NOMO-1 treated with DMSO at 0.1 percent for 48 hours (cell line): ENCODE data around the gene GOSR1.
"Not testable (repeated sequence)": the region's sequence is repeated elsewhere in the genome, so short reads cannot be mapped to it uniquely, and the experiment has no call there.

Experiments used
- DNase-seq: peaks from one replicate; lab custom pipeline; 2025; ENCODE audit not compliant: unreplicated experiment; lab: John Stamatoyannopoulos, UW

GOSR1 gene

DNA sequence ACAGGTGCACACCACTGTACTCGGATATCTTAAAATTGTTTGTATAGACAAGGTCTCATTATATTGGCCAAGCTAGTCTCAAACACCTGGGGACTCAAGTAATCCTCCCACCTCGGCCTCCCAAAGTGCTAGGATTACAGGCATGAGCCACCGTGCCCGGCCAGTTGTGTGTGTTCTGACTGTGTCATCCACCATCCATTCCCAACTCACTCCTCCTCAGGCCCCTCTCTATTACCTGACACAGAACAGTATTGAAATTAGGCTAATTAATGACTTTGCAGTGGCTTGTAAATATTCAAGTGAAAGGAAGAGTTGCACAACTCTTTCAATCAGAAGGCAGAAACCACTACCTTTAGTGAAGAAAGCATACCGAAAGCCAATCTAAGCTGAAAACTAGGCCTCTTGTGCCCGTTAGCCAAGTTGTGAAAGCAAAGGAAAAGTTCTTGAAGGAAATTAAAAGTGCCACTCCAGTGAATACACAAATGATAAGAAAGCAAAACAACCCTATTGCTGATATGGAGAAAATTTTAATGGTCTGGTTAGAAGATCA is 28.7 kb downstream of the GOSR1 start:
- no peak for DNase-seq

- DNase-seq, result no peak
Measured at GRCh38 chr17:30506481-30506880, 29.3 kb downstream of the GOSR1 start.

DNA sequence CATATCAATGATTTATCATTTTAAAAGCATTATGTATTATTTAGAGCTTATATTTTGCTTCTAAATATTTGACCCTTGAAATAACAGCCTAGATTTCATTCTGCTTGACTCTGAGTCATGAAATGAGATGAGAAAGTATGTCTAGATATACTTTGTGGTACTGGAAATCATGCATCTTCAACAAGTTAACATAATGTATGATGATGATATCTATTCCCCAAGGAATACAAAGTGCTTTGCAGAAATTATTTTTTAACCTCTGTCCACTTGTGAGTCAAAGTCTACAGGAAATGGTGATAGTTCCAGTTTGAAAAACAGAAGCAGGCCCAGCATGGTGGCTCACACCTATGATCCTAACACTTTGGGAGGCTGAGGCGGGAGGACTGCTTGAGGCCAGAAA is 36.1 kb downstream of the GOSR1 start:
- no peak for DNase-seq

- DNase-seq, result no peak
Measured at GRCh38 chr17:30514895-30515596, 37.8 kb downstream of the GOSR1 start.

DNA sequence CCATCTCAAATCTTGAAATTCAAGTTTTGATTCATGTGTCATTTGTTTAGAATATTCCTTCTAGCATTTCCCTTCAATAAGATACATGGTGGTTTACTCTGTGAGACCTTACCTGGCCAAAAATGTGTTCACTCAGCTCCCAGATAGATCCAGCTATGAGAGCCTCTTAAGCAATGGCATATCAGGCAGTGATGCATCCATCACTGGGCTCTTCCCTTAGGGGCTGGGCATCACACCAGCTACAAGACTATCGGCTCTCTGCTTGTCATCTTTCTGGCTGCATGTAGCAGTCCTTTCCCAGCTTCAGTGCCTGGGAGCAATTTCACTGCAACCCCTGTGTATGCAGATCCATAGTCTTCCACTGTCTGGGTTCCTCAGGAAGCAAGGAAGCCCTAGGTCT is 40.6 kb downstream of the GOSR1 start:
- no peak for DNase-seq

DNA sequence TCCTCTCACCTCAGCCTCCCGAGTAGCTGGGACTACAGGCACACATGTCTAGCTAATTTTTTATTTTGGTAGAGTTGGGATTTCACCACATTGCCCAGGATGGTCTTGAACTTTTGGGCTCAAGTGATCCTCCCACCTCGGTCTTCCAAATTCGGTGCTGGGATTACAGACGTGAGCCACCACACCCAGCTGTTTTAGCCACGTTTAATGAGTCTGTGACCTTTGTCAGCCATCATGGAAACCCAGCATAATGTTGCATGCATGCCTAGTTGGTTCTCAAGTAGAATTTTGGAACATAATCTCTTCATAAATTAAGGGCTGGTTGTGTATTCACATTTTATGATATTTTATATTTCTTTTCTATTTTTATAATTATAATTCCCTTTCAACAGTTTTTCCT is 42.0 kb downstream of the GOSR1 start:
- no peak for DNase-seq

DNA sequence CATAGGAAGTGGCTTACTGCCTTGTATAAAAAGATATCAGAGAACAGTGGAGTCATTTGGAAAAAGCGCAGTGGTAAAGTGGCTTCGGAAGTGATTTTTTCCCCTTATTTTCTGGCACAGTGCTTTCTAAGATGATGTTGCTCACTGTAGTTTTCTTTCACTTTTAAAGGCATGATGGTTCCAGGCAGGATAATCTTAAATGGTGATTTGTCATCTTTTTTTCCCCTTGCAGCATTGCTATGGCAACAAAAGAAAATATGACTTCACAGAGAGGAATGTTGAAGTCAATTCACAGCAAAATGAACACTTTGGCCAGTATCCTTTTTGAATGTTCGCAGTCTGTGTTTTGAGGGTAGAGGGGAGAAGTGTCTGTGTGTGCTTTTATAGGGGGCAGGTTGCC is 42.5 kb downstream of the GOSR1 start:
- DNase-seq, result no peak

DNA sequence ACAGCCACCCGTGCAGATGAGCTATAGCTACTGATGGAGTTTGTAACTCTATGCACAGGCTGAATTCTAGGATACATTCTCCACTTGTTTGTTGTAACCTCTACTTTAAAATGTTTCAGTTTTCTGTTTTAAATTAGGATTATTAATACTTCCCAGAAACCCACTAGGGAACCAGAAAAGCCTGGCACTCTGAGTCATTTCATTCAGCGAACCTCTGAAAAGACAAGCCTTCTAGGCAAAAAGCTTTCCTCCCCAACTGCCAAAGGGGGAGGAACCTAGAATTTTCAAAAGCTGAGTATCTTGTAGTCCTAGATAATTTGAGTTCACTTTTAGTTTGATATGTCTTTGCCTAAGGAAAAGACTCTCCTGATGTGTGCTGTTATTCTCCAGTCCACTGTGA is 43.2 kb downstream of the GOSR1 start:
- no peak for DNase-seq

- no peak for DNase-seq
Measured at GRCh38 chr17:30520882-30521281, 43.7 kb downstream of the GOSR1 start.

DNA sequence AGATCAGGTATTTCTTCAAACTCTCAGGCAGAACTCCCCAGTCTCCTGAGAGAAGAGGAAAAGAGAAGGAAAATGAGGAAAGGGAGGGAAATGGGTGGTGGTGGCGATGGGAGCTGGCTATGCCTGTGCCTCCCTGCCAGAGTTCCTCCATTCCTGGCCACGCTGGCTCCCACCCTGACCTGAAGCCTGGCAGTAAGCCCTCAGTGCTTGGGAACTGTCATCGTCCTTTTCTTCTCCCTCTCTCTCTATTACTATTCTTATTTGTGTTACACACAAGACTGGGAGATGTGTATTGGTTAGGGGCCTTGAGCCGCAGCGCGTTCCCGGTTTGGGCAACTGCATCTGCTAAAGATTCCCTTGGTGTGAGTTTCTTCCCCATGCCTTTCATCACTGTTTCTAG is 44.6 kb downstream of the GOSR1 start:
- no peak for DNase-seq

DNA sequence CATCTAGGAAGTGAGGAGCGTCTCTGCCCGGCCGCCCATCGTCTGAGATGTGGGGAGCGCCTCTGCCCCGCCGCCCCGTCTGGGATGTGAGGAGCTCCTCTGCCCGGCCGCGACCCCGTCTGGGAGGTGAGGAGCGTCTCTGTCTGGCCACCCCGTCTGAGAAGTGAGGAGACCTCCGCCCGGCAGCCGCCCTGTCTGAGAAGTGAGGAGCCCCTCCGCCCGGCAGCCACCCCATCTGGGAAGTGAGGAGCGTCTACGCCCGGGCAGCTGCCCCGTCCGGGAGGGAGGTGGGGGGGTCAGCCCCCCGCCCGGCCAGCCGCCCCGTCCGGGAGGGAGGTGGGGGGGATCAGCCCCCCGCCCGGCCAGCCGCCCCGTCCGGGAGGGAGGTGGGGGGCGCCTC is 46.0 kb downstream of the GOSR1 start:
- not testable (repeated sequence) for DNase-seq

DNA sequence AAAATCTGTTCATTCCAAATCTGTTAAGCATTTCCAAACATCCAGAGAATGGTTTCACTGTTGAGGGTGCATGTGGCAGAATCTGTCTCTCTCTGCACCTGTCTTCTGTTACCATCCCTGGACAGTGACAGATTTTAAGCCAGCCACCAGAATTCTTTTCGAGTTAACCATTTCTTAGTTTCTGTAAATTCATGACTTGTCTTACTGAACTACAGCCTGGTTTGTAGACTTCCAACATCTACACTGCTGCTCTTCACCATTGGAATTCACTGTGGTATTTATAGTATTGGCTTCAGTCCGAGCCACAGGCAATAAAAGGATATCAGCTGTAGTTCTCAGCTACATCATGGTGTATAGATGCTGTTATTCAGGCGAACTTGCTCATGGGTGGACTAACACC is 47.6 kb downstream of the GOSR1 start:
- no peak for DNase-seq

- DNase-seq, result no peak
Measured at GRCh38 chr17:30526401-30526800, 49.2 kb downstream of the GOSR1 start.

GRCh38 chr17:30528701-30529100 is 51.5 kb downstream of the GOSR1 start:
- not testable (repeated sequence) for DNase-seq

GRCh38 chr17:30530346-30531025 is 53.3 kb downstream of the GOSR1 start:
- no peak for DNase-seq

DNA sequence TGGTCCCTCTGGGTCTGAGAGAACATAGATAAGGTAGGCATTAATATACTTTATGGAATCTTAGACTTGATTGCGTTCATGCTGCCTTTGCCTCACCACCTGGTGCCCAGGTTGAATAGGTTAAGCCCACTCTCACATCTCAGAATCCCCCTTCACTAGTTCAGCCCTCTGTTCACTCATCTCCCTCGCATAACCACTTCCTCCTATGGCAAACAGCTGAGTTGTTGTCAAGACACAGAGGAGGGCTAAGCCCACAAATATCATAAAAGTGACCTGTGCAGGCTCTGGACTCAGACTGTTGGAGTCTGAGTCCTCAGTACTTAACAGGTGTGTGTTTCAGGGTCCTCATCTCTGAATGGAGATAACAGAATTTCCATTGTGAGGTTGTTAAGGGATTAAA is 55.7 kb downstream of the GOSR1 start:
- no peak for DNase-seq

DNA sequence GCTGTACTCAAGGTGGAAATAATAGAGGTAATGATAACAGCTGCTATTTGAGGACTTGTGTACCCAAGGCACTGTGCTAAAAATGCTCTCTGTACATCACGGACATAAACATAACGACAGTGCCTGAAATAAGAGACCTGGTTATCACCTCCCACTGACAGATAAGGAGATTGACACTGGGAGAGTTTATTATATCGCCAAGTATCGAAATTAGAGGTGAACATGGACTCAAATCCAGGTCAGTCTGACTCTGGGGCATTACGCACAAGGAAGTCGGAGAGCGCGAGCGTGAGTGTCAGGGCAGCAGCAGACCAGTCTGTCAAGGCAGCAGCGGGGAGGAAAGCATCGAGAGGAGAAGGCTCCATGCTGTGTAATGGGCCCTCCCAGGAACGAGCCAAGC is 57.1 kb downstream of the GOSR1 start:
- no peak for DNase-seq

DNA sequence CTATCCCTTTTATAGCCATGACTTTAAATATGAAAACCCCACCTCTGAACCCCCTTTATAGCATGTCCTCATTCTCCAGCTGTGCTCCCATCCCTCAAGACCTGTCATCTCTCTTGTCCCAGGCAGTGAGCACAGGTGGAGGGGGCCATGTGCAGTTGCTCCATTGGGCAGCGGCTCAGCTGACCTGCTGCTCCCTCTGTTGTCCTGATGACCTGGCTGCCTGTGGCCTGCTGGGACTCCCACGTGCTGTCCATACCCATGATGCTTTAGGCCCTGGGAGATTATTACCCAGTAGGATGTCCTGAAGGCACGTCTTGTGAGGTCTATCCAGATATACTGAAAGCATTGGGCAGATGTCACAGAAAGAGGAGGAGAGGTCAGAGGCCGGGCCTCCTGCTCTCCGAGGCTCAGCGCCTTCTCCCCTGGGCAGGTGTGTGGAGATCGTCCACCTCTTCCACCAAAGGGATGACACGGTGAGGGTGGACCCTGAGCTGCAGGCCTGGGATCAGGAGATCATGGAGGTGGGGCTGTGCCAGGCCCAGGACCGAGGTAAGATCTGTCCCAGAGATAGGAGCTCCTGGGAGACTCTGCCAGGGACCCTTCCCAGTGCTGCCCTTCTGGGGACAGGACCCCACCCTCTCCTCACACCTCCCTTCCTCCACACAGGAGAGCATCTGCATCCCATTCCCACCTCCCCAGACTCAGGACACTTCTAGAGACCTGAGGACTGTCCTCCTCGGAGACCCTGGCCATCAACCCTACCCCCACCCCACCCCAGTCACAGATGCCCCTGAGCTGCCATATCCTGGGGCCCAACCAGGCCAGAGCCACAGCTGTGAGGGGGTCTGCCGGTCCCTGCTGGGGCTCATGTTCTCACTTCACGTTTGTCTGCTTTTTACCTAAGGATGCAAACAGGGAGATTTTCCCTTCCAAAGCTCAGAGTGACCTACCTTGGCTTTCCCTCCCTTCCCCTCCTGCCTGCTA is 58.0 kb downstream of the GOSR1 start:
- DNase-seq, result no peak

DNA sequence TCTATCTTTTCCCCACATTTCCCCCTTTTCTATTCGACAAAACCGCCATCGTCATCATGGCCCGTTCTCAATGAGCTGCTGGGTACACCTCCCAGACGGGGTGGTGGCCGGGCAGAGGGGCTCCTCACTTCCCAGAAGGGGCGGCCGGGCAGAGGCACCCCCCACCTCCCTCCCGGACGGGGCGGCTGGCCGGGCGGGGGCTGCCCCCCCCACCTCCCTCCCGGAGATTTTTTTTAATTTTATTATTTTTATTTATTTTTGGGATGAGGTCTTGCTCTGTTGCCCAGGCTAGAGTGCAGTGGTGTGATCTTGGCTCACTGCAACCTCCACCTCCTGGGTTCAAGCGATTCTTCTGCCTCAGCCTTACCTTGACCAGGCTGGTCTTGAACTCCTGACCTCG is 59.6 kb downstream of the GOSR1 start:
- not testable (repeated sequence) for DNase-seq

GRCh38 chr17:30537667-30538066 is 60.5 kb downstream of the GOSR1 start:
- DNase-seq, result not testable (repeated sequence)

GRCh38 chr17:30541802-30542201 is 64.6 kb downstream of the GOSR1 start:
- DNase-seq, result no peak
